ENCODE measurements around the gene GPS1. TPM values are rescaled to one million over a fixed set of nuclear protein-coding genes. Genes with fewer than 3 reads are reported as not detected.

Gene GPS1
- total and polyA plus RNA-seq, 4 donors = 53.9 to 66.3 (median 58.8) TPM

- no peaks in the 10 kb centered on the region for H3K9me3 ChIP-seq (ENCODE audit: control insufficient read depth in 4 of 4, low read length in 3 of 4)
- H3K9ac ChIP-seq (ENCODE audit: low read depth in 1 of 2, low read length in 2 of 2) = no peak overlapping the region
- no peak overlapping the region for H3K4me3 ChIP-seq (ENCODE audit: low read depth in 1 of 3, low read length in 3 of 3)
- peaks cover 0 to 3% (median 0%) of the 10 kb centered on the region in 4 donors for H3K36me3 ChIP-seq (ENCODE audit: control insufficient read depth in 4 of 4, insufficient read depth in 3 of 4, low read depth in 1 of 4, low read length in 3 of 4)
- no peak overlapping the region for H3K27ac ChIP-seq (ENCODE audit: low read depth in 1 of 2, low read length in 2 of 2)
- peaks cover 0 to 3% (median 0%) of the 10 kb centered on the region in 4 donors for H3K4me1 ChIP-seq (ENCODE audit: control insufficient read depth in 4 of 4, insufficient read depth in 4 of 4, low read length in 3 of 4)
- H3K27me3 ChIP-seq (ENCODE audit: control insufficient read depth in 4 of 4, insufficient read depth in 4 of 4, low read length in 3 of 4) = no peaks in the 10 kb centered on the region
- DNase-seq (ENCODE audit: low spot score) = no peak
- TF ChIP-seq TAF1 (conservative IDR thresholded peaks at IDR 0.05) = no peak
- no peak for TF ChIP-seq GABPA (IDR thresholded peaks at IDR 0.05 in 1 of 2, conservative IDR thresholded peaks at IDR 0.05 in 1 of 2)
- TF ChIP-seq, protein P1, sequence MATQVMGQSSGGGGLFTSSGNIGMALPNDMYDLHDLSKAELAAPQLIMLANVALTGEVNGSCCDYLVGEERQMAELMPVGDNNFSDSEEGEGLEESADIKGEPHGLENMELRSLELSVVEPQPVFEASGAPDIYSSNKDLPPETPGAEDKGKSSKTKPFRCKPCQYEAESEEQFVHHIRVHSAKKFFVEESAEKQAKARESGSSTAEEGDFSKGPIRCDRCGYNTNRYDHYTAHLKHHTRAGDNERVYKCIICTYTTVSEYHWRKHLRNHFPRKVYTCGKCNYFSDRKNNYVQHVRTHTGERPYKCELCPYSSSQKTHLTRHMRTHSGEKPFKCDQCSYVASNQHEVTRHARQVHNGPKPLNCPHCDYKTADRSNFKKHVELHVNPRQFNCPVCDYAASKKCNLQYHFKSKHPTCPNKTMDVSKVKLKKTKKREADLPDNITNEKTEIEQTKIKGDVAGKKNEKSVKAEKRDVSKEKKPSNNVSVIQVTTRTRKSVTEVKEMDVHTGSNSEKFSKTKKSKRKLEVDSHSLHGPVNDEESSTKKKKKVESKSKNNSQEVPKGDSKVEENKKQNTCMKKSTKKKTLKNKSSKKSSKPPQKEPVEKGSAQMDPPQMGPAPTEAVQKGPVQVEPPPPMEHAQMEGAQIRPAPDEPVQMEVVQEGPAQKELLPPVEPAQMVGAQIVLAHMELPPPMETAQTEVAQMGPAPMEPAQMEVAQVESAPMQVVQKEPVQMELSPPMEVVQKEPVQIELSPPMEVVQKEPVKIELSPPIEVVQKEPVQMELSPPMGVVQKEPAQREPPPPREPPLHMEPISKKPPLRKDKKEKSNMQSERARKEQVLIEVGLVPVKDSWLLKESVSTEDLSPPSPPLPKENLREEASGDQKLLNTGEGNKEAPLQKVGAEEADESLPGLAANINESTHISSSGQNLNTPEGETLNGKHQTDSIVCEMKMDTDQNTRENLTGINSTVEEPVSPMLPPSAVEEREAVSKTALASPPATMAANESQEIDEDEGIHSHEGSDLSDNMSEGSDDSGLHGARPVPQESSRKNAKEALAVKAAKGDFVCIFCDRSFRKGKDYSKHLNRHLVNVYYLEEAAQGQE (IDR thresholded peaks at IDR 0.05) = no peak
- TF ChIP-seq, protein P2, sequence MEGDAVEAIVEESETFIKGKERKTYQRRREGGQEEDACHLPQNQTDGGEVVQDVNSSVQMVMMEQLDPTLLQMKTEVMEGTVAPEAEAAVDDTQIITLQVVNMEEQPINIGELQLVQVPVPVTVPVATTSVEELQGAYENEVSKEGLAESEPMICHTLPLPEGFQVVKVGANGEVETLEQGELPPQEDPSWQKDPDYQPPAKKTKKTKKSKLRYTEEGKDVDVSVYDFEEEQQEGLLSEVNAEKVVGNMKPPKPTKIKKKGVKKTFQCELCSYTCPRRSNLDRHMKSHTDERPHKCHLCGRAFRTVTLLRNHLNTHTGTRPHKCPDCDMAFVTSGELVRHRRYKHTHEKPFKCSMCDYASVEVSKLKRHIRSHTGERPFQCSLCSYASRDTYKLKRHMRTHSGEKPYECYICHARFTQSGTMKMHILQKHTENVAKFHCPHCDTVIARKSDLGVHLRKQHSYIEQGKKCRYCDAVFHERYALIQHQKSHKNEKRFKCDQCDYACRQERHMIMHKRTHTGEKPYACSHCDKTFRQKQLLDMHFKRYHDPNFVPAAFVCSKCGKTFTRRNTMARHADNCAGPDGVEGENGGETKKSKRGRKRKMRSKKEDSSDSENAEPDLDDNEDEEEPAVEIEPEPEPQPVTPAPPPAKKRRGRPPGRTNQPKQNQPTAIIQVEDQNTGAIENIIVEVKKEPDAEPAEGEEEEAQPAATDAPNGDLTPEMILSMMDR (IDR thresholded peaks at IDR 0.05; ENCODE audit: low read depth, low read length, missing input control) = no peak
- no peak for TF ChIP-seq HNF4G (IDR thresholded peaks at IDR 0.05)
- WGBS = 84% methylated on average over 9 of the region's 9 CpGs
These were observed 21.7 kb downstream of the GPS1 start for GRCh38 chr17:82073446-82073845.

DNA sequence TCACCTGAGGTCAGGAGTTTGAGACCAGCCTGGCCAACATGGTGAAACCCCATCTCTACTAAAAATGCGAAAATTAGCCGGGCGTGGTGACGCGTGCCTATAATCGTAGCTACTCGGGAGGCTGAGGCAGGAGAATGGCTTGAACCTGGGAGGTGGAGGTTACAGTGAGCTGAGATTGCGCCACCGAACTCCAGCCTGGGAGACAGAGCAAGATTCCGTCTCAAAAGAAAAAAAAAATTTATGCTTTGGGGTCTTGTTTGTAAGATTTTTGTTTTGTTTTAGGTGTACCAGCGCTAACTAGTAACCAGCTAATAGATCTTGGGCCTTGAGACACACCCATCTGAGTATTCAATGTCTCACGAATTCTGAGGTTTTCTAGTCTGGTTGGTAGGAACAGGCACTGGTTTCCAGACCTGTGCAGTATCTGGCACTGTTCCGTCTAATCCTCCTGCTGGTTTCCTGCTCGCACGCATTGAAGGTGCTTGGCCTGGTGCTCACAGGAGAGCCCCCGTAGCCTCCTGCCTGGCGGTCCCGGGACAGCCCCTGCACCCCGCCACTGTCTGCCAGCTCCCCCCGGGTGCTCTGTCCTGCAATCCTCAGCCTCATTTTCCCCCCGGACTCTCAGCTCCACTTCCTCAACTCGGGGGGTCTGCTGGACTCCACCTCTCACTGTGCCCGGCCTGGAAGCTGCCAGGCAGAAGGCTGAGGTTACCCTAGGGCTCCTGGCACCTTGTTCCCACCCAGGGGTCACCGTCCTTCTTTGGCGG, 24.5 kb downstream of the GPS1 start:
- TF ChIP-seq TAF1 (conservative IDR thresholded peaks at IDR 0.05) = no peak
- TF ChIP-seq, protein P1 (IDR thresholded peaks at IDR 0.05) = no peak
- no peak for TF ChIP-seq YY1 (IDR thresholded peaks at IDR 0.05)
- TF ChIP-seq JUND (IDR thresholded peaks at IDR 0.05) = no peak
- Histone ChIP-seq H3K27ac (ENCODE audit: low read depth in 1 of 2, low read length in 2 of 2) (no peak overlapping the region), H3K36me3 (ENCODE audit: control insufficient read depth in 4 of 4, insufficient read depth in 3 of 4, low read depth in 1 of 4, low read length in 3 of 4) (peaks cover 17 to 23% (median 18%) of the 10 kb centered on the region in 4 donors), H3K4me3 (ENCODE audit: low read depth in 1 of 3, low read length in 3 of 3) (no peak overlapping the region), H3K27me3 (ENCODE audit: control insufficient read depth in 4 of 4, insufficient read depth in 4 of 4, low read length in 3 of 4) (no peaks in the 10 kb centered on the region), H3K4me1 (ENCODE audit: control insufficient read depth in 4 of 4, insufficient read depth in 4 of 4, low read length in 3 of 4) (peaks cover 0 to 7% (median 0%) of the 10 kb centered on the region in 4 donors), H3K9ac (ENCODE audit: low read depth in 1 of 2, low read length in 2 of 2) (no peak overlapping the region), H3K9me3 (ENCODE audit: control insufficient read depth in 4 of 4, low read length in 3 of 4) (no peaks in the 10 kb centered on the region)
- WGBS = 53% methylated on average over 25 of the region's 25 CpGs
- DNase-seq (ENCODE audit: low spot score) = no peak

Measured in liver (tissue), 9 donors.